ENCODE results near the gene MANF.

Gene MANF

DNA sequence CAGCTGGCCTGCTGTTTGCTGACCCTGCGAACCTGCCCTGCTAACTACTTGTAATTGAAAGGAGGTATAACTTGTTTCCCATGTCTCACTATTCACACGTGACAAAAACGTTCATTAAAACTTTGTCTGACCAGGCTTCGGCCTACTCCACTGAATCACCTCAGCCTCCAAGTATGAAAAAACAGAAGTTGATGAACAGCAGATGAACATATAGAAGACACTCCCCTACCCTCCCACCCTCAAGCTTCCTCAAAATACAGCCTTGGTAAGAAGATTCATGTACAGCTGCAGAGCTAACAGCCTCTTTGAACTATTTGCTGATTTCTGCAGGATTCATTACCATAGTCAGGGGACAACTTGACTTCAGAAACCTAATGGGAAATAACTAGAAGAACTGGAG is 16.6 kb downstream of the MANF start:
- H3K27me3 ChIP-seq (ENCODE audit: low read depth, low read length): no peaks in the 10 kb centered on the region
- no peak overlapping the region for H2AFZ ChIP-seq (ENCODE audit: low read depth, low read length)
- H3K27ac ChIP-seq (ENCODE audit: low read length): no peak overlapping the region
- no peak overlapping the region for H3K4me2 ChIP-seq (ENCODE audit: low read length)
- H4K20me1 ChIP-seq (ENCODE audit: insufficient read depth, low read length): peaks cover 7% of the 10 kb centered on the region; the same call in 1 of the 2 replicates
- no peak for TF ChIP-seq EZH2phosphoT487 (IDR thresholded peaks at IDR 0.05; ENCODE audit: low read depth)
- TF ChIP-seq, protein P1, sequence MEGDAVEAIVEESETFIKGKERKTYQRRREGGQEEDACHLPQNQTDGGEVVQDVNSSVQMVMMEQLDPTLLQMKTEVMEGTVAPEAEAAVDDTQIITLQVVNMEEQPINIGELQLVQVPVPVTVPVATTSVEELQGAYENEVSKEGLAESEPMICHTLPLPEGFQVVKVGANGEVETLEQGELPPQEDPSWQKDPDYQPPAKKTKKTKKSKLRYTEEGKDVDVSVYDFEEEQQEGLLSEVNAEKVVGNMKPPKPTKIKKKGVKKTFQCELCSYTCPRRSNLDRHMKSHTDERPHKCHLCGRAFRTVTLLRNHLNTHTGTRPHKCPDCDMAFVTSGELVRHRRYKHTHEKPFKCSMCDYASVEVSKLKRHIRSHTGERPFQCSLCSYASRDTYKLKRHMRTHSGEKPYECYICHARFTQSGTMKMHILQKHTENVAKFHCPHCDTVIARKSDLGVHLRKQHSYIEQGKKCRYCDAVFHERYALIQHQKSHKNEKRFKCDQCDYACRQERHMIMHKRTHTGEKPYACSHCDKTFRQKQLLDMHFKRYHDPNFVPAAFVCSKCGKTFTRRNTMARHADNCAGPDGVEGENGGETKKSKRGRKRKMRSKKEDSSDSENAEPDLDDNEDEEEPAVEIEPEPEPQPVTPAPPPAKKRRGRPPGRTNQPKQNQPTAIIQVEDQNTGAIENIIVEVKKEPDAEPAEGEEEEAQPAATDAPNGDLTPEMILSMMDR (IDR thresholded peaks at IDR 0.05; ENCODE audit: low read depth, low read length): no peak
- no peaks in the 10 kb centered on the region for H3K9me3 ChIP-seq (ENCODE audit: insufficient read depth, low read length)
- peaks cover 20% of the 10 kb centered on the region for H3K79me2 ChIP-seq (ENCODE audit: low read length)
- H3K4me3 ChIP-seq (ENCODE audit: low read length): no peak overlapping the region
- no peak overlapping the region for H3K9ac ChIP-seq (ENCODE audit: low read length)
- H3K4me1 ChIP-seq (ENCODE audit: low read length): no peaks in the 10 kb centered on the region
- H3K36me3 ChIP-seq (replicated peaks; ENCODE audit: low read depth, low read length): peaks cover 43% of the 10 kb centered on the region

DNA sequence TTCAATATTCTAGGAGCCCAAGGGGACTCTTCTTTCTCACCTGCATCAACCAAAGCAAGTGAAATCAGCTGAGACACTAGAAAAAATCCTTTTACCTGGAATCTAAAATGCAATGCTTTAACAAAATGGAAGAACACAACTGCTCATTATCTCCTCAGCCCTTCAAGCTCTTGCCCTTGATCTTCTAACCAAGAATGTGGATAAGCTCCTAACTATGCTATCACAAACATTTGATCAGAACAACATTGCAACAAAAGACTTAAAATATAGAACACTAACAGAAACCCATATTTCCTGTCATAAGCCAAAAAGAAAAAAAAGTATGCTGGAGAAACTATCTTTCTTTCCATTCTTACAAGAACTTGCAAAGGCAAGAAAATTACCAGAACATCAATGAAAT is 18.6 kb downstream of the MANF start:
- no peak for TF ChIP-seq EZH2phosphoT487 (IDR thresholded peaks at IDR 0.05; ENCODE audit: low read depth)
- TF ChIP-seq, protein P1 (IDR thresholded peaks at IDR 0.05; ENCODE audit: low read depth, low read length): no peak
- Histone ChIP-seq H3K27me3 (ENCODE audit: low read depth, low read length) (no peaks in the 10 kb centered on the region), H3K27ac (ENCODE audit: low read length) (no peak overlapping the region), H3K4me1 (ENCODE audit: low read length) (peaks cover 8% of the 10 kb centered on the region), H3K9me3 (ENCODE audit: insufficient read depth, low read length) (no peaks in the 10 kb centered on the region), H3K79me2 (ENCODE audit: low read length) (peaks cover 20% of the 10 kb centered on the region), H3K36me3 (replicated peaks; ENCODE audit: low read depth, low read length) (peaks cover 41% of the 10 kb centered on the region), H3K4me3 (ENCODE audit: low read length) (no peak overlapping the region), H3K4me2 (ENCODE audit: low read length) (no peak overlapping the region), H4K20me1 (ENCODE audit: insufficient read depth, low read length) (peaks cover under 1% of the 10 kb centered on the region; the same call in 1 of the 2 replicates), H2AFZ (ENCODE audit: low read depth, low read length) (no peak overlapping the region), H3K9ac (ENCODE audit: low read length) (no peak overlapping the region)

- TF ChIP-seq, protein P1 (IDR thresholded peaks at IDR 0.05; ENCODE audit: low read depth, low read length): no peak
- TF ChIP-seq EZH2phosphoT487 (IDR thresholded peaks at IDR 0.05; ENCODE audit: low read depth): no peak
- peak overlapping the region; percentile 16; the same call in 1 of the 2 replicates for H3K27ac ChIP-seq (ENCODE audit: low read length)
- no peak overlapping the region for H2AFZ ChIP-seq (ENCODE audit: low read depth, low read length)
- no peaks in the 10 kb centered on the region for H3K9me3 ChIP-seq (ENCODE audit: insufficient read depth, low read length)
- H3K4me2 ChIP-seq (ENCODE audit: low read length): peak overlapping the region; percentile 24
- peaks cover 36% of the 10 kb centered on the region for H3K79me2 ChIP-seq (ENCODE audit: low read length)
- H3K4me3 ChIP-seq (ENCODE audit: low read length): no peak overlapping the region
- no peak overlapping the region for H3K9ac ChIP-seq (ENCODE audit: low read length)
- H3K4me1 ChIP-seq (ENCODE audit: low read length): peaks cover 17% of the 10 kb centered on the region
- no peaks in the 10 kb centered on the region for H3K27me3 ChIP-seq (ENCODE audit: low read depth, low read length)
- H3K36me3 ChIP-seq (replicated peaks; ENCODE audit: low read depth, low read length): peaks cover 56% of the 10 kb centered on the region
- peaks cover 8% of the 10 kb centered on the region; the same call in 1 of the 2 replicates for H4K20me1 ChIP-seq (ENCODE audit: insufficient read depth, low read length)
Observed at GRCh38 chr3:51408021-51408420, 22.9 kb downstream of the MANF start.

DNA sequence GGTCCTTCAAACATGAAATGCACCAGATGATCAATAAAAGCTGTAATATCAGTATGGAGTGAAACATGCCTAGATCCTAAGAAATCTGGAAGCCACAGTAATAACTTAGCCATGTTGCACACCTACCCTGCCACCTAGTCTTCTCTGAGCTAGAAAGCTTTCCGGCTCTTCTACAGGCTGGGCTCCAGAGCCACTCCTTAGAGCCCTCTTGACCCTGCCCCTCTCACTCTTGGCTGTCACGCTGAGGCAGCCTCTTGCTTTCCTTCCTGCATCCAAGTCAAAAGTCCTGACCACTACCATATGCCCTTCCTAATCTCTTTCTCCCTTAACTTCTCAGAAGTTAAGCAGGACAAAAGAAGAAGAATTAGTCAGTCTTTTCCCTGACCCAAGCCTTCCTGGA is 23.7 kb downstream of the MANF start:
- Histone ChIP-seq H2AFZ (ENCODE audit: low read depth, low read length) (no peak overlapping the region), H3K4me2 (ENCODE audit: low read length) (peak overlapping the region; percentile 24; the same call in 1 of the 2 replicates), H3K27me3 (ENCODE audit: low read depth, low read length) (no peaks in the 10 kb centered on the region), H3K79me2 (ENCODE audit: low read length) (peaks cover 36% of the 10 kb centered on the region), H3K27ac (ENCODE audit: low read length) (peak overlapping the region; percentile 16; the same call in 1 of the 2 replicates), H3K9me3 (ENCODE audit: insufficient read depth, low read length) (no peaks in the 10 kb centered on the region), H4K20me1 (ENCODE audit: insufficient read depth, low read length) (peaks cover 8% of the 10 kb centered on the region; the same call in 1 of the 2 replicates), H3K4me1 (ENCODE audit: low read length) (peaks cover 17% of the 10 kb centered on the region), H3K4me3 (ENCODE audit: low read length) (no peak overlapping the region), H3K36me3 (replicated peaks; ENCODE audit: low read depth, low read length) (peaks cover 60% of the 10 kb centered on the region), H3K9ac (ENCODE audit: low read length) (no peak overlapping the region)
- TF ChIP-seq, protein P1 (IDR thresholded peaks at IDR 0.05; ENCODE audit: low read depth, low read length): no peak
- no peak for TF ChIP-seq EZH2phosphoT487 (IDR thresholded peaks at IDR 0.05; ENCODE audit: low read depth)

Measured in OCI-LY3 (cell line).